ENCODE data around the gene ZBTB34.

Gene ZBTB34

GRCh38 chr9:126864771-126865170 lies 4.3 kb downstream of the ZBTB34 start:
- peaks cover 25% of the 10 kb centered on the region for H3K4me1 ChIP-seq (ENCODE audit: control insufficient read depth, insufficient read depth, low read length)
- no peaks in the 10 kb centered on the region for H3K9me3 ChIP-seq (ENCODE audit: control insufficient read depth, low read length)
- H3K9ac ChIP-seq (ENCODE audit: low read length): no peak overlapping the region
- no peaks in the 10 kb centered on the region for H3K36me3 ChIP-seq (ENCODE audit: control insufficient read depth, insufficient read depth, low read length)
- no peaks in the 10 kb centered on the region for H3K27me3 ChIP-seq (ENCODE audit: control insufficient read depth, insufficient read depth, low read length)
- H3K4me3 ChIP-seq (ENCODE audit: low read length): no peak overlapping the region

DNA sequence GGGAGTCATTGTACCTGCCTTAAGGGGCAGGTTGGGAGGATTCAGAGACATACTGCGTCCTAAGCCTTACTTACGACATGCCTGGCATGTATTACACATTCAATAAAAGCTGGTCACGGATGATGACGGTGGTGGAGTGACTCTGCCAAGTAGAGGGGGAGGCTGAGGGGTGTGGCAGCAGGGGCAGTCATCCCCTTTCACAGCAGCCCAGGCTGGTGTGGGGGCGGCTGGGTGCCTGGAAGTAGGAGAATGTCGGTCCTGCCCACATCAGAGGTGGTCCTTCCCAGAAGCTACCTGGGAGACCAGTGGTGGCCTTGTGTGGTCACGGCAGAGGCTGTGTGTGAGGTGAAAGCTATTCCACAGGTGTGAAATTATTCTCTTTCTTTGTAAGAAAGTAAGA lies 8.9 kb downstream of the ZBTB34 start:
- no peaks in the 10 kb centered on the region for H3K4me1 ChIP-seq (ENCODE audit: control insufficient read depth, insufficient read depth, low read length)
- no peak overlapping the region for H3K9ac ChIP-seq (ENCODE audit: low read length)
- no peaks in the 10 kb centered on the region for H3K27me3 ChIP-seq (ENCODE audit: control insufficient read depth, insufficient read depth, low read length)
- no peaks in the 10 kb centered on the region for H3K36me3 ChIP-seq (ENCODE audit: control insufficient read depth, insufficient read depth, low read length)
- no peak overlapping the region for H3K4me3 ChIP-seq (ENCODE audit: low read length)
- no peaks in the 10 kb centered on the region for H3K9me3 ChIP-seq (ENCODE audit: control insufficient read depth, low read length)

GRCh38 chr9:126872516-126872915 lies 12.1 kb downstream of the ZBTB34 start:
- Histone ChIP-seq H3K27me3 (ENCODE audit: control insufficient read depth, insufficient read depth, low read length) (no peaks in the 10 kb centered on the region), H3K9me3 (ENCODE audit: control insufficient read depth, low read length) (no peaks in the 10 kb centered on the region), H3K4me3 (ENCODE audit: low read length) (no peak overlapping the region), H3K4me1 (ENCODE audit: control insufficient read depth, insufficient read depth, low read length) (no peaks in the 10 kb centered on the region), H3K9ac (ENCODE audit: low read length) (no peak overlapping the region), H3K36me3 (ENCODE audit: control insufficient read depth, insufficient read depth, low read length) (no peaks in the 10 kb centered on the region)

- H3K27me3 ChIP-seq (ENCODE audit: control insufficient read depth, insufficient read depth, low read length): no peaks in the 10 kb centered on the region
- no peaks in the 10 kb centered on the region for H3K36me3 ChIP-seq (ENCODE audit: control insufficient read depth, insufficient read depth, low read length)
- no peaks in the 10 kb centered on the region for H3K4me1 ChIP-seq (ENCODE audit: control insufficient read depth, insufficient read depth, low read length)
- no peak overlapping the region for H3K9ac ChIP-seq (ENCODE audit: low read length)
- H3K4me3 ChIP-seq (ENCODE audit: low read length): no peak overlapping the region
- no peaks in the 10 kb centered on the region for H3K9me3 ChIP-seq (ENCODE audit: control insufficient read depth, low read length)
Observed at GRCh38 chr9:126874546-126875314, 14.3 kb downstream of the ZBTB34 start.

DNA sequence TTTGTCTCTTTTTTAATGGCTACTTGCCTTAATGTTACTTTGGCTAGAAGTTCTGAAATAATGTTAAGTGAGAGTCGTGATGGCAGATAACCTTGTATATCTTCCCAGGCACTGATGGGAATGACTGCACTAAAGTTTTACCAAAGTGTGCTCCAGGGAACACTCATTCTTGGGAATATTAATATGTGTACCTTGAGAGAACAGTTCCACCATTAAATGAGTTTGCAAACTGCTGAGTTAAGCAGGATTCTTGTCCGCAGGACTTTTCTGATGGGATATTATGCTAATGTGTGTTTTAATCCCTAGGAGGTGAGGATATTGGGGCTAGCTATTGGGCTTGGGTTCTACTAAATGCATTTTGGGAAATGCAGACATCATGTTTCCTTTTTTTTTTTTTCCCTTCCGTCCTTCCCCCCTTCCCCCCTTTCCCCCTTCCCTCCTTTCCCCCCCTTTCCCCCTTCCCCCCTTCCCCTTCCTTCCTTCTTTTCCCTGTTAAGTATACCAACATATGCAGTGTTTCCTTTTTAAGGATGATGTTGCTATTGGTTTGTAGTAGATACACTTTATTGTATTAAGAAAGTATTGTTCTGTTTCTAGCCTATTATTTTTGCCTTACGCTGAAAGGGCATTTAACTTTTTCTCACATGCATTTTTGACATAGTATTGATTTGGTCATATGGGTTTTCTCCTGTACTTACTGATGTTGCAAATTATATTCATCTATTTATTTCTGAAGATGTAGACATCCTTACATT lies 15.5 kb downstream of the ZBTB34 start:
- Histone ChIP-seq H3K27me3 (ENCODE audit: control insufficient read depth, insufficient read depth, low read length) (no peaks in the 10 kb centered on the region), H3K4me3 (ENCODE audit: low read length) (no peak overlapping the region), H3K9me3 (ENCODE audit: control insufficient read depth, low read length) (no peaks in the 10 kb centered on the region), H3K36me3 (ENCODE audit: control insufficient read depth, insufficient read depth, low read length) (no peaks in the 10 kb centered on the region), H3K9ac (ENCODE audit: low read length) (no peak overlapping the region), H3K4me1 (ENCODE audit: control insufficient read depth, insufficient read depth, low read length) (no peaks in the 10 kb centered on the region)

GRCh38 chr9:126876531-126876930 lies 16.1 kb downstream of the ZBTB34 start:
- H3K27me3 ChIP-seq (ENCODE audit: control insufficient read depth, insufficient read depth, low read length): no peaks in the 10 kb centered on the region
- no peak overlapping the region for H3K9ac ChIP-seq (ENCODE audit: low read length)
- no peak overlapping the region for H3K4me3 ChIP-seq (ENCODE audit: low read length)
- no peaks in the 10 kb centered on the region for H3K36me3 ChIP-seq (ENCODE audit: control insufficient read depth, insufficient read depth, low read length)
- H3K4me1 ChIP-seq (ENCODE audit: control insufficient read depth, insufficient read depth, low read length): no peaks in the 10 kb centered on the region
- H3K9me3 ChIP-seq (ENCODE audit: control insufficient read depth, low read length): no peaks in the 10 kb centered on the region

DNA sequence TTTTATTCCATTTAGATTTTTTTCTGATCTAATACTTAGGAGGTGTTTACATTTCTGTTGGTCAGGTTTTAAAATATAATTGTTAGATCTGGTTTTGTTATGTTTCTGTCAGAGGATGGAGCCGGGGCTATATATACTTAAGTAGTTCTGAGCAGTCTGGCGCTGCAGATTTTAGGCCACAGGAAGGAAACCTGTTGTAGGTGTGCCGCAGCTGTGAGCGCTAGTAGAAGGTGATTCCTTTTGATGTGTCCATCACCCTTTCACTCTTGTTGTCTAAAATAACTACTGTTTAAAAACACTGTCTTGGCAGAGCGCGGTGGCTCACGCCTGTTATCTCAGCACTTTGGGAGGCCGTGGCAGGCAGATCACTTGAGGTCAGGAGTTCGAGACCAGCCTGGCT lies 17.0 kb downstream of the ZBTB34 start:
- Histone ChIP-seq H3K4me3 (ENCODE audit: low read length) (no peak overlapping the region), H3K4me1 (ENCODE audit: control insufficient read depth, insufficient read depth, low read length) (no peaks in the 10 kb centered on the region), H3K9me3 (ENCODE audit: control insufficient read depth, low read length) (no peaks in the 10 kb centered on the region), H3K9ac (ENCODE audit: low read length) (no peak overlapping the region), H3K27me3 (ENCODE audit: control insufficient read depth, insufficient read depth, low read length) (no peaks in the 10 kb centered on the region), H3K36me3 (ENCODE audit: control insufficient read depth, insufficient read depth, low read length) (no peaks in the 10 kb centered on the region)

DNA sequence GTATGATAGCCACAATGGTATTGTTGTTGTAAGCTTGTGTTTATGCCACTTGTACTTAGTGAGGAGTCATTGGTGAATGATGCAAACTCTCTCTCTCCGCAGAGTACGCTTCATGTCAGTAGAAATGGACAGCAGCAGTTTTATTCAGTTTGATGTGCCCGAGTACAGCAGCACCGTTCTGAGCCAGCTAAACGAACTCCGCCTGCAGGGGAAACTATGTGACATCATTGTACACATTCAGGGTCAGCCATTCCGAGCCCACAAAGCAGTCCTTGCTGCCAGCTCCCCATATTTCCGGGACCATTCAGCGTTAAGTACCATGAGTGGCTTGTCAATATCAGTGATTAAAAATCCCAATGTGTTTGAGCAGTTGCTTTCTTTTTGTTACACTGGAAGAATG lies 18.8 kb downstream of the ZBTB34 start:
- Histone ChIP-seq H3K36me3 (ENCODE audit: control insufficient read depth, insufficient read depth, low read length) (no peaks in the 10 kb centered on the region), H3K4me1 (ENCODE audit: control insufficient read depth, insufficient read depth, low read length) (no peaks in the 10 kb centered on the region), H3K4me3 (ENCODE audit: low read length) (no peak overlapping the region), H3K9me3 (ENCODE audit: control insufficient read depth, low read length) (no peaks in the 10 kb centered on the region), H3K9ac (ENCODE audit: low read length) (no peak overlapping the region), H3K27me3 (ENCODE audit: control insufficient read depth, insufficient read depth, low read length) (no peaks in the 10 kb centered on the region)

DNA sequence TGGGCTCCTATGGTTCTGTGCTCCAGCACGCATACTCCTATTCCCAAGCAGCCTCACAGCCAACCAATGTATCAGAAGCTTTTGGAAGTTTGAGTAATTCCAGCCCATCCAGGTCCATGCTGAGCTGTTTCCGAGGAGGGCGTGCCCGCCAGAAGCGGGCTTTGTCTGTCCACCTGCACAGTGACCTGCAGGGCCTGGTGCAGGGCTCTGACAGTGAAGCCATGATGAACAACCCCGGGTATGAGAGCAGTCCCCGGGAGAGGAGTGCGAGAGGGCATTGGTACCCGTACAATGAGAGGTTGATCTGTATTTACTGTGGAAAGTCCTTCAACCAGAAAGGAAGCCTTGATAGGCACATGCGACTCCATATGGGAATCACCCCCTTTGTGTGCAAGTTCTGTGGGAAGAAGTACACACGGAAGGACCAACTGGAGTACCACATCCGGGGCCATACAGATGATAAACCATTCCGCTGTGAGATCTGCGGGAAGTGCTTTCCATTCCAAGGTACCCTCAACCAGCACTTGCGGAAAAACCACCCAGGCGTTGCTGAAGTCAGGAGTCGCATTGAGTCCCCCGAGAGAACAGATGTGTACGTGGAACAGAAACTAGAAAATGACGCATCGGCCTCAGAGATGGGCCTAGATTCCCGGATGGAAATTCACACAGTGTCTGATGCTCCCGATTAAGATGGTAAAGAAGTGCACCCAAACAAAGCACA lies 19.9 kb downstream of the ZBTB34 start:
- H3K36me3 ChIP-seq (ENCODE audit: control insufficient read depth, insufficient read depth, low read length): no peaks in the 10 kb centered on the region
- H3K27me3 ChIP-seq (ENCODE audit: control insufficient read depth, insufficient read depth, low read length): no peaks in the 10 kb centered on the region
- H3K9me3 ChIP-seq (ENCODE audit: control insufficient read depth, low read length): no peaks in the 10 kb centered on the region
- H3K9ac ChIP-seq (ENCODE audit: low read length): no peak overlapping the region
- H3K4me3 ChIP-seq (ENCODE audit: low read length): no peak overlapping the region
- H3K4me1 ChIP-seq (ENCODE audit: control insufficient read depth, insufficient read depth, low read length): no peaks in the 10 kb centered on the region

DNA sequence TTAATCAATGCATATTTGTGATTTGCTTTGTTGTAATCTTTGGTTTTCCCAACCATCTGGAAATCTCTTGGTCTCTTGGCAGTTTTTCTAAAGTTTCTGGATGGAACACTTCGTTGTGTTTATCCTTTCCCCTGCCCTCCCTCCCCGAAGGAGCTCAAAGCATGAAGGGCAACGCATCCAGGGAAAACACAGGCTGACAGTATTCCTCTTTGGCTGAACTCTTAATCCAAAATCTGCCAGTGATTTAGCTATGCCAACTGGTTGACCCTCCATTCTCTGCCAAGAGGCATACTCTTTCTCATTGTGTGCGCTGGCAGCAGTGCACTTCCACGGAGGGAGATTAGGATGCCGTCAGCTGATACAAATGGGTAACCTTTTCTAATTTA lies 20.5 kb downstream of the ZBTB34 start:
- H3K36me3 ChIP-seq (ENCODE audit: control insufficient read depth, insufficient read depth, low read length): no peaks in the 10 kb centered on the region
- no peaks in the 10 kb centered on the region for H3K4me1 ChIP-seq (ENCODE audit: control insufficient read depth, insufficient read depth, low read length)
- no peaks in the 10 kb centered on the region for H3K27me3 ChIP-seq (ENCODE audit: control insufficient read depth, insufficient read depth, low read length)
- no peak overlapping the region for H3K4me3 ChIP-seq (ENCODE audit: low read length)
- no peaks in the 10 kb centered on the region for H3K9me3 ChIP-seq (ENCODE audit: control insufficient read depth, low read length)
- no peak overlapping the region for H3K9ac ChIP-seq (ENCODE audit: low read length)

DNA sequence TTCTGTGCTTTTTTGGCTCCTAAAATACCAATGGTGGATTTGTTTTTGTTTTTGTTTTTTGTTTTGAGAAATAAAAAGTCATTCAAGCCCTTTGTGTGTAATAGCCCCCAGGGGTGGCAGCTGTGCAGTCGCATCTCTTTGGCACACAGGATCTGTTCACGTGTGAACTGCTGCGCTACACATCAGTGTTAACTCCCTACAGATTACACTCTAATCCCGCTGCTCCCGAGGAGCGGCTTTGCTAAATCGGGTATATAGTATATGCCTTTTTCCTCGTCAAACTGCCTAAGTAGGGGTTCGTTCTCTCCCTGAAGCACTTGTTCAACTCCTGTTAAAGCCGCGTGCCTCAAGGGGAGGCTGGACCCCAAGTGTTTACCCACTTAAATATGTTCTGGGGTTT lies 22.3 kb downstream of the ZBTB34 start:
- no peaks in the 10 kb centered on the region for H3K4me1 ChIP-seq (ENCODE audit: control insufficient read depth, insufficient read depth, low read length)
- no peak overlapping the region for H3K4me3 ChIP-seq (ENCODE audit: low read length)
- no peaks in the 10 kb centered on the region for H3K27me3 ChIP-seq (ENCODE audit: control insufficient read depth, insufficient read depth, low read length)
- H3K36me3 ChIP-seq (ENCODE audit: control insufficient read depth, insufficient read depth, low read length): no peaks in the 10 kb centered on the region
- no peak overlapping the region for H3K9ac ChIP-seq (ENCODE audit: low read length)
- no peaks in the 10 kb centered on the region for H3K9me3 ChIP-seq (ENCODE audit: control insufficient read depth, low read length)

- Histone ChIP-seq H3K4me3 (ENCODE audit: low read length) (no peak overlapping the region), H3K9ac (ENCODE audit: low read length) (no peak overlapping the region), H3K27me3 (ENCODE audit: control insufficient read depth, insufficient read depth, low read length) (no peaks in the 10 kb centered on the region), H3K4me1 (ENCODE audit: control insufficient read depth, insufficient read depth, low read length) (no peaks in the 10 kb centered on the region), H3K9me3 (ENCODE audit: control insufficient read depth, low read length) (no peaks in the 10 kb centered on the region), H3K36me3 (ENCODE audit: control insufficient read depth, insufficient read depth, low read length) (no peaks in the 10 kb centered on the region)
Observed at GRCh38 chr9:126883636-126884035, 23.2 kb downstream of the ZBTB34 start.

Data from mucosa of stomach (tissue), 1 donor.